PC-3 (cell line): ENCODE measurements around the gene CD3E. TPM values are rescaled to one million over a fixed set of nuclear protein-coding genes. Genes with fewer than 3 reads are reported as not detected.
A peak's percentile ranks its signal among the peaks of the same experiment; 100 is the strongest.

Experiments
- ATAC-seq: fragments of 200-7000 bp; cut with Tn5 transposase; 2 replicates; pipeline ENCODE4 v1.9.1; 2020; ENCODE audit warnings: mild to moderate bottlenecking, moderate library complexity
- BruUV-seq: library from RNA; stranded (reverse); fragments of 400-500 nt; replicated peaks from 2 replicates; lab custom pipeline; 2021; lab: Mats Ljungman, UMichigan
- CTCF ChIA-PET: fragments of 300-600 bp; sonication (Branson Sonifier 250); formaldehyde crosslinking; loops from one replicate; lab custom pipeline; 2022; ENCODE audit warnings: antibody characterized with exemption; lab: Charles Lee
- POLR2A ChIA-PET: fragments of 300-600 bp; sonication (Branson Sonifier 250); formaldehyde crosslinking; loops from one replicate; lab custom pipeline; 2022; ENCODE audit warnings: antibody characterized with exemption; ENCODE audit not compliant: unreplicated experiment; lab: Charles Lee
- DNase-seq: peaks from one replicate; pipeline ENCODE4 v3.0.0-alpha.2; 2015
- H2AFZ ChIP-seq: fragments of 300-600 bp; sonication (generic); 2 replicates; pipeline ENCODE4 v1.6.0; 2016; ENCODE audit warnings: antibody characterized with exemption, low read length
- H3F3A ChIP-seq: fragments of 300-600 bp; sonication (generic); one replicate; pipeline ENCODE4 v1.6.0; 2017; ENCODE audit warnings: antibody characterized with exemption, low read length, control low read depth, mild to moderate bottlenecking; ENCODE audit not compliant: unreplicated experiment
- H3K27ac ChIP-seq: fragments of 300-600 bp; sonication (generic); 2 replicates; pipeline ENCODE4 v1.5.1; 2016; ENCODE audit warnings: mild to moderate bottlenecking, low read length
- H3K27me3 ChIP-seq: fragments of 300-600 bp; sonication (generic); 2 replicates; pipeline ENCODE4 v1.6.1; 2016; ENCODE audit warnings: low read length, mixed read lengths
- H3K36me3 ChIP-seq: fragments of 300-600 bp; sonication (generic); 2 replicates; pipeline ENCODE4 v1.6.1; 2016; ENCODE audit warnings: low read depth, mixed run types, low read length, mixed read lengths
- H3K4me1 ChIP-seq: fragments of 300-600 bp; sonication (generic); 2 replicates; pipeline ENCODE4 v1.5.1; 2016; ENCODE audit warnings: low read length; ENCODE audit not compliant: insufficient read depth
- H3K4me2 ChIP-seq: fragments of 300-600 bp; sonication (generic); 2 replicates; pipeline ENCODE4 v1.6.0; 2016; ENCODE audit warnings: low read length
- H3K4me3 ChIP-seq: fragments of 300-600 bp; sonication (generic); 2 replicates; pipeline ENCODE4 v1.5.1; 2016; ENCODE audit warnings: mild to moderate bottlenecking, low read length, mixed read lengths
- H3K79me2 ChIP-seq: fragments of 300-600 bp; sonication (generic); 2 replicates; pipeline ENCODE4 v1.6.1; 2017; ENCODE audit warnings: low read length, mixed read lengths
- H3K9ac ChIP-seq: fragments of 300-600 bp; sonication (generic); 2 replicates; pipeline ENCODE4 v1.6.0; 2016; ENCODE audit warnings: mild to moderate bottlenecking, low read length
- H3K9me2 ChIP-seq: fragments of 300-600 bp; sonication (generic); replicated peaks from 2 replicates; pipeline ENCODE4 v1.6.1; 2016; ENCODE audit warnings: mixed run types, low read length, mixed read lengths
- H3K9me3 ChIP-seq: fragments of 300-600 bp; sonication (generic); 2 replicates; pipeline ENCODE4 v1.6.1; 2016; ENCODE audit warnings: low read length, mixed read lengths
- H4K20me1 ChIP-seq: fragments of 300-600 bp; sonication (generic); 2 replicates; pipeline ENCODE4 v1.6.1; 2016; ENCODE audit warnings: low read length, mixed read lengths
- EZH2 ChIP-seq: fragments of 300-600 bp; sonication (generic); IDR thresholded peaks from one replicate; pipeline ENCODE4 v1.6.1; 2017; ENCODE audit warnings: antibody characterized with exemption, mild to moderate bottlenecking, low read length; ENCODE audit not compliant: unreplicated experiment
- EZH2phosphoT487 ChIP-seq: fragments of 300-600 bp; sonication (generic); IDR thresholded peaks from 2 replicates; pipeline ENCODE4 v1.6.1; 2018; ENCODE audit warnings: mild to moderate bottlenecking, antibody characterized with exemption, low read length, borderline replicate concordance
- intact Hi-C: fragments of 100-400 bp; cut with micrococcal nuclease; formaldehyde crosslinking; loops from 2 replicates; pipeline ENCODE4 v1.9.0; 2023
- total RNA-seq: library from RNA; depleted of rRNA; stranded (reverse); fragments of >200 nt; gene quantifications from 2 replicates; pipeline ENCODE4 v1.2.3, GENCODE V29; 2014
- TF ChIP-seq, protein P1 (sequence below): fragments of 300-600 bp; sonication (generic); conservative IDR thresholded peaks from 2 replicates; pipeline ENCODE4 v1.5.1; 2017; ENCODE audit warnings: antibody characterized with exemption, low read depth, mild to moderate bottlenecking, low read length

CD3E gene
- total RNA-seq, 1 experiment from 2014 or later, result not detected

DNA sequence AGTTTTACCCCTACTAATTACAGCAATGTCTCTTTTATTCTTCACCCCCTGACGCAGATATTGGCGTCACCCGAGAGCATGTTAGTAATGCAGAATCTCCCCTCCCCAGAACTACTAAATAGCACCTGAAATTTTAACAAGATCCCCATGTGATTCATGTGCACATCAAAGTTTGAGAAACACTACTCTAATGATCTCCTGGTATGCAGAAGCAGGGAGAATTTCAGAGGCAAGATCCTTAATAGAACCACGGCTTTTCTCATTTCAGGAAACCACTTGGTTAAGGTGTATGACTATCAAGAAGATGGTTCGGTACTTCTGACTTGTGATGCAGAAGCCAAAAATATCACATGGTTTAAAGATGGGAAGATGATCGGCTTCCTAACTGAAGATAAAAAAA lies 44.9 kb downstream of the CD3E start:
- H3F3A ChIP-seq, result no peaks in the 10 kb centered on the region
- no peaks in the 10 kb centered on the region for H3K9me3 ChIP-seq
- no peak overlapping the region for H3K27ac ChIP-seq
- no peak overlapping the region for H3K4me2 ChIP-seq
- H3K4me1 ChIP-seq, result no peaks in the 10 kb centered on the region
- no peak overlapping the region for H3K4me3 ChIP-seq
- ChIA-PET POLR2A (no interaction called here), CTCF (no interaction called here)
- no peaks in the 10 kb centered on the region for H3K79me2 ChIP-seq
- H4K20me1 ChIP-seq, result no peaks in the 10 kb centered on the region
- H3K36me3 ChIP-seq, result no peaks in the 10 kb centered on the region
- H3K9ac ChIP-seq, result no peak overlapping the region
- intact Hi-C loops, result no loop called here
- H2AFZ ChIP-seq, result no peak overlapping the region
- ATAC-seq (no peak), DNase-seq (no peak)
- peaks cover 33% of the 10 kb centered on the region; the same call in 1 of the 2 replicates for H3K27me3 ChIP-seq
- BruUV-seq, result no TSS peak
- TF ChIP-seq, protein P1, sequence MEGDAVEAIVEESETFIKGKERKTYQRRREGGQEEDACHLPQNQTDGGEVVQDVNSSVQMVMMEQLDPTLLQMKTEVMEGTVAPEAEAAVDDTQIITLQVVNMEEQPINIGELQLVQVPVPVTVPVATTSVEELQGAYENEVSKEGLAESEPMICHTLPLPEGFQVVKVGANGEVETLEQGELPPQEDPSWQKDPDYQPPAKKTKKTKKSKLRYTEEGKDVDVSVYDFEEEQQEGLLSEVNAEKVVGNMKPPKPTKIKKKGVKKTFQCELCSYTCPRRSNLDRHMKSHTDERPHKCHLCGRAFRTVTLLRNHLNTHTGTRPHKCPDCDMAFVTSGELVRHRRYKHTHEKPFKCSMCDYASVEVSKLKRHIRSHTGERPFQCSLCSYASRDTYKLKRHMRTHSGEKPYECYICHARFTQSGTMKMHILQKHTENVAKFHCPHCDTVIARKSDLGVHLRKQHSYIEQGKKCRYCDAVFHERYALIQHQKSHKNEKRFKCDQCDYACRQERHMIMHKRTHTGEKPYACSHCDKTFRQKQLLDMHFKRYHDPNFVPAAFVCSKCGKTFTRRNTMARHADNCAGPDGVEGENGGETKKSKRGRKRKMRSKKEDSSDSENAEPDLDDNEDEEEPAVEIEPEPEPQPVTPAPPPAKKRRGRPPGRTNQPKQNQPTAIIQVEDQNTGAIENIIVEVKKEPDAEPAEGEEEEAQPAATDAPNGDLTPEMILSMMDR, result no peak
- TF ChIP-seq EZH2phosphoT487 (no peak), EZH2 (no peak)
- H3K9me2 ChIP-seq, result no peaks in the 10 kb centered on the region

DNA sequence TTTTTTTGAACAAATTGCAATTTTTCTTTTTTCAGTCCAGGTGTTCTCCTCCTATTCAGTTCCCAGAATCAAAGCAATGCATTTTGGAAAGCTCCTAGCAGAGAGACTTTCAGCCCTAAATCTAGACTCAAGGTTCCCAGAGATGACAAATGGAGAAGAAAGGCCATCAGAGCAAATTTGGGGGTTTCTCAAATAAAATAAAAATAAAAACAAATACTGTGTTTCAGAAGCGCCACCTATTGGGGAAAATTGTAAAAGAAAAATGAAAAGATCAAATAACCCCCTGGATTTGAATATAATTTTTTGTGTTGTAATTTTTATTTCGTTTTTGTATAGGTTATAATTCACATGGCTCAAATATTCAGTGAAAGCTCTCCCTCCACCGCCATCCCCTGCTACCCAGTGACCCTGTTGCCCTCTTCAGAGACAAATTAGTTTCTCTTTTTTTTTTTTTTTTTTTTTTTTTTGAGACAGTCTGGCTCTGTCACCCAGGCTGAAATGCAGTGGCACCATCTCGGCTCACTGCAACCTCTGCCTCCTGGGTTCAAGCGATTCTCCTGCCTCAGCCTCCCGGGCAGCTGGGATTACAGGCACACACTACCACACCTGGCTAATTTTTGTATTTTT lies 48.7 kb downstream of the CD3E start:
- ChIA-PET CTCF (interaction anchor here (1.3 kb wide), 1 partner anchor 57 kb away, joined by 4 read pairs; no protein-coding TSS in a partner anchor), POLR2A (no interaction called here)
- no TSS peak for BruUV-seq
- no peak overlapping the region for H3K4me2 ChIP-seq
- H3K27ac ChIP-seq, result no peak overlapping the region
- H3K4me1 ChIP-seq, result no peaks in the 10 kb centered on the region
- H3K9me2 ChIP-seq, result no peaks in the 10 kb centered on the region
- no peak overlapping the region for H3K4me3 ChIP-seq
- no peaks in the 10 kb centered on the region for H3K9me3 ChIP-seq
- TF ChIP-seq, protein P1, result peak; percentile 86
- TF ChIP-seq EZH2, result no peak
- H4K20me1 ChIP-seq, result no peaks in the 10 kb centered on the region
- no peak overlapping the region for H3K9ac ChIP-seq
- H2AFZ ChIP-seq, result no peak overlapping the region
- H3K79me2 ChIP-seq, result no peaks in the 10 kb centered on the region
- no peaks in the 10 kb centered on the region for H3K36me3 ChIP-seq
- H3F3A ChIP-seq, result no peaks in the 10 kb centered on the region
- peaks cover 24% of the 10 kb centered on the region; the same call in 1 of the 2 replicates for H3K27me3 ChIP-seq
- DNase-seq (peak; percentile 67), ATAC-seq (no peak)
- intact Hi-C loops, result loop anchor here (1.0 to 2.0 kb wide), 3 partner anchors 58 to 208 kb away; no protein-coding TSS in a partner anchor

DNA sequence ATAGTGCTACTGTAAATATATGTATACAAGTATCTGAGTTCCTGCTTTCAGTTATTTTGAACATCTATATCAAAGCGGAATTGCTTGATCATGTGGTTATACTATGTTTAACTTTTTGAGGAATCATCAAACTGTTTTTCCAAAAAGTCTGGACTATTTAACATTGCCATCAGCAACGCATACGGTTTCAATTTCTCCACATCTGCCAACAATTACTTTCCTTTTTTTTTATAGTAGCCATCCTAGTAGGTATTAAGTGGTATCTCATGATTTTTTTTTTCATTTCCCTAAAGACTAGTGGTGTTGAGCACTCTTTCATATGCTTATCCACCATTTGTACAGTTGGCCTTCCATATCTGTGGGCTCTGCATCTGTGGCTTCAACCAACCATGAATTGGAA lies 53.5 kb downstream of the CD3E start:
- H3K4me2 ChIP-seq, result no peak overlapping the region
- ChIA-PET POLR2A (no interaction called here), CTCF (no interaction called here)
- H3K4me1 ChIP-seq, result peaks cover 4% of the 10 kb centered on the region
- no peaks in the 10 kb centered on the region for H4K20me1 ChIP-seq
- H2AFZ ChIP-seq, result no peak overlapping the region
- no peak for DNase-seq
- no peak for ATAC-seq
- TF ChIP-seq EZH2 (no peak), EZH2phosphoT487 (no peak)
- TF ChIP-seq, protein P1, result no peak
- H3K79me2 ChIP-seq, result peaks cover 36% of the 10 kb centered on the region
- H3K27me3 ChIP-seq, result no peaks in the 10 kb centered on the region
- no peak overlapping the region for H3K9ac ChIP-seq
- no peaks in the 10 kb centered on the region for H3K9me3 ChIP-seq
- no peak overlapping the region for H3K4me3 ChIP-seq
- BruUV-seq, result no TSS peak
- H3F3A ChIP-seq, result no peaks in the 10 kb centered on the region
- no peaks in the 10 kb centered on the region for H3K36me3 ChIP-seq
- intact Hi-C loops, result no loop called here
- no peak overlapping the region for H3K27ac ChIP-seq
- no peaks in the 10 kb centered on the region for H3K9me2 ChIP-seq
